Psoas muscle (tissue), 8 donors: ENCODE measurements around the gene TBX4. TPM values are rescaled to one million over a fixed set of nuclear protein-coding genes. Genes with fewer than 3 reads are reported as not detected.
A peak's percentile ranks its signal among the peaks of the same experiment; 100 is the strongest.

Experiments used
- ATAC-seq, 4 donors: fragments of 200-7000 bp; cut with Tn5 transposase; one replicate each; pipeline ENCODE4 v1.9.1; 2020; ENCODE audit warnings: moderate library complexity in 3 of 4, mild to moderate bottlenecking in 2 of 4
- DNase-seq, 2 donors: peaks; one replicate each; pipeline ENCODE4 v3.0.0-alpha.2; 2020
- H3K27ac ChIP-seq: fragments of 200-600 bp; one replicate; pipeline ENCODE4 v1.8.0; 2022
- H3K27me3 ChIP-seq, 3 donors: fragments of 200-600 bp in 1 of 3; one replicate each; pipeline versions ENCODE4 v1.6.1 to v1.8.0; 2013 to 2022; ENCODE audit warnings: low read length in 2 of 3, mild to moderate bottlenecking in 2 of 3, moderate library complexity in 1 of 3; ENCODE audit not compliant: insufficient read depth in 3 of 3
- H3K36me3 ChIP-seq, 2 donors: fragments of 200-600 bp in 1 of 2; one replicate each; pipeline versions ENCODE4 v1.6.1 to v1.8.0; 2013 to 2022; ENCODE audit warnings: low read depth in 1 of 2, mild to moderate bottlenecking in 1 of 2, moderate library complexity in 1 of 2; ENCODE audit not compliant: insufficient read depth in 1 of 2
- H3K4me1 ChIP-seq: fragments of 200-600 bp; one replicate; pipeline ENCODE4 v1.8.0; 2022
- H3K4me3 ChIP-seq: fragments of 200-600 bp; one replicate; pipeline ENCODE4 v1.8.0; 2022; ENCODE audit warnings: mild to moderate bottlenecking
- H3K9me3 ChIP-seq: fragments of 200-600 bp; one replicate; pipeline ENCODE4 v1.8.0; 2022
- WGBS, 3 donors: extraction: QIAGEN DNeasy Blood & Tissue Kit; methylation state at CpG; one replicate each; pipeline versions ENCODE4 v1.1.6 to v1.1.7; 2013; 5-methylcytosine and 5-hydroxymethylcytosine counted together
- intact Hi-C, 2 donors: fragments of 100-400 bp; cut with DNase I; formaldehyde crosslinking; loops; one replicate each; pipeline versions ENCODE4 v1.11.0 to v1.14.2; 2022
- polyA plus RNA-seq, 3 donors: library from polyadenylated mRNA; stranded (reverse); fragments of 200-250 nt; gene quantifications; one replicate each; pipeline ENCODE4 v1.2.3, GENCODE V29; 2013
- total RNA-seq, 4 donors: library from RNA; stranded (reverse); fragmentation: NEBNext Ultra II Directional in 2 of 4; extraction: Animal tissue kit (Norgen Biotek cat#: 25700) in 2 of 4; gene quantifications; one replicate each; pipeline versions ENCODE4 v1.2.1 to v1.2.4, GENCODE V29; 2021 to 2023
- TF ChIP-seq, protein P1 (sequence below): fragments of 200-600 bp; IDR thresholded peaks from one replicate; pipeline ENCODE4 v1.8.0; 2022; ENCODE audit warnings: antibody characterized with exemption
- donor health status: healthy with polysubstance abuse.
- donor health status: DM: no; HTN: no; CAD: no; lungs with moderate emphysema.
- donor health status: Bipolar disorder and iron deficiency.
- donor health status: healthy.
- donor health status: DM: yes; HTN: yes; CAD: no.
- donor health status: DM: no; HTN: no; CAD: no.
- donor health status: DM: no; HTN: no; CAD: no.
- donor health status: DM: yes; HTN: yes; CAD: no.

The TBX4 gene
- total and polyA plus RNA-seq, 7 donors = 0.22 TPM; not detected in 6

GRCh38 chr17:61449707-61450640, 2.2 kb upstream of the TBX4 start:
- intact Hi-C loops = no loop called here
- H3K4me3 ChIP-seq = no peak overlapping the region
- DNase-seq = no peak
- no peaks in the 10 kb centered on the region for H3K4me1 ChIP-seq
- no peaks in the 10 kb centered on the region for H3K36me3 ChIP-seq
- 86 to 91% (median 89%) methylated on average over 9 of the region's 9 CpGs for WGBS, 3 donors
- no peaks in the 10 kb centered on the region for H3K9me3 ChIP-seq
- no peak for ATAC-seq
- H3K27me3 ChIP-seq = peaks cover 0 to 50% (median 34%) of the 10 kb centered on the region in 3 donors
- TF ChIP-seq, protein P1, sequence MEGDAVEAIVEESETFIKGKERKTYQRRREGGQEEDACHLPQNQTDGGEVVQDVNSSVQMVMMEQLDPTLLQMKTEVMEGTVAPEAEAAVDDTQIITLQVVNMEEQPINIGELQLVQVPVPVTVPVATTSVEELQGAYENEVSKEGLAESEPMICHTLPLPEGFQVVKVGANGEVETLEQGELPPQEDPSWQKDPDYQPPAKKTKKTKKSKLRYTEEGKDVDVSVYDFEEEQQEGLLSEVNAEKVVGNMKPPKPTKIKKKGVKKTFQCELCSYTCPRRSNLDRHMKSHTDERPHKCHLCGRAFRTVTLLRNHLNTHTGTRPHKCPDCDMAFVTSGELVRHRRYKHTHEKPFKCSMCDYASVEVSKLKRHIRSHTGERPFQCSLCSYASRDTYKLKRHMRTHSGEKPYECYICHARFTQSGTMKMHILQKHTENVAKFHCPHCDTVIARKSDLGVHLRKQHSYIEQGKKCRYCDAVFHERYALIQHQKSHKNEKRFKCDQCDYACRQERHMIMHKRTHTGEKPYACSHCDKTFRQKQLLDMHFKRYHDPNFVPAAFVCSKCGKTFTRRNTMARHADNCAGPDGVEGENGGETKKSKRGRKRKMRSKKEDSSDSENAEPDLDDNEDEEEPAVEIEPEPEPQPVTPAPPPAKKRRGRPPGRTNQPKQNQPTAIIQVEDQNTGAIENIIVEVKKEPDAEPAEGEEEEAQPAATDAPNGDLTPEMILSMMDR = no peak
- no peak overlapping the region for H3K27ac ChIP-seq

DNA sequence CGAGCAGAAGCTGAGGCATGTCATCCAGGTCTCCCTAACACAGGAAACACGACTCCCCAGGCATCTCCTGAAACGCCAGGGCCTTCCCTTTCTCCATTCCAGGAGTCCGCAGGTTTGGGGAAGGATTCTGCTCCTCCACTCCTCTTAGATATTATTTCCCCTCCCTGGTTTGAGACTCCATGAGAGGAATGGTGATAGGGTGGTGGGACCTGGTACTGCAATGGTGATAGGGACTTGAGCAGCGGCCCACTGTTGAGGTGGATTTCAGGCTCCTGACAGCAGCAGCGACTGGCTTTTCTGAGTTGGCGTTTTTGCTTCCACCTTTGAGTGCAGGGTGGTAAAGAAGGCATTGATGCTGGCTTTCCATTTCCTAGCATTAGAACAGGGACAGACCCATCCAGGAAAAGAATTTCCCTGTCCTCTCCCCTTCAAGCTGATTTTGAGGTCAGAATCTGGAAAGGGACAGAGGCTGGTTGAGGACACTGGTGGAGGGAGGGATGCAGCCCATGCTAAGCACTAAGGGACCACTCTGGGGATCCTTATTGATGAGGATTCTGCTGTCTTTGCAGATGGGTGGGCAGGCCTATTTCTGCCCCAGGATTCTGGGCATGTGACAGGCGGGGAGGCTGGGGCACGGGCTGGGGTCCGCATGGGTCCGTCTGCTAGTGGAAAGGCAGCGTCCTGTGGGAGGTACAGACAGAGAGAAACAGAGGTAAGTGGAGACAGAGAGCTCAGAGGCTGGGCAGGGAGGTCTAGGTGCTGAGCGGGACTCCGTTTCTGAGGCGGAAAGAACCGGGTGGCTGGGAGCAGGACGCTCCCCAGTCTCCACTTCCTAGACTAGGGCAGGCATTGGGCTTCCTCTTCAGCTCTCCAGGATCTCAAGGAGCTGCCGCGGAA, 1.3 kb upstream of the TBX4 start:
- WGBS, 3 donors = 74 to 86% (median 84%) methylated on average over 18 to 19 of the region's 19 CpGs
- H3K4me1 ChIP-seq = no peaks in the 10 kb centered on the region
- H3K27ac ChIP-seq = no peak overlapping the region
- H3K36me3 ChIP-seq = no peaks in the 10 kb centered on the region
- peaks cover 0 to 59% (median 39%) of the 10 kb centered on the region in 3 donors for H3K27me3 ChIP-seq
- no peaks in the 10 kb centered on the region for H3K9me3 ChIP-seq
- ATAC-seq (no peak), DNase-seq (no peak)
- intact Hi-C loops = no loop called here
- TF ChIP-seq, protein P1 = no peak
- H3K4me3 ChIP-seq = no peak overlapping the region

GRCh38 chr17:61451538-61452300, 503 bp upstream of the TBX4 start:
- Histone ChIP-seq H3K4me3 (peak overlapping the region; percentile 55), H3K9me3 (no peaks in the 10 kb centered on the region), H3K4me1 (no peaks in the 10 kb centered on the region), H3K27ac (no peak overlapping the region), H3K27me3 (peaks cover 0 to 67% (median 47%) of the 10 kb centered on the region in 3 donors), H3K36me3 (no peaks in the 10 kb centered on the region)
- DNase-seq = peak in 1 of 2 donors; percentile 51
- WGBS, 3 donors = 12 to 16% (median 13%) methylated on average over 67 to 75 of the region's 75 CpGs
- ATAC-seq = peak in 3 of 4 donors; percentile 10 to 27 (median 21)
- TF ChIP-seq, protein P1 = no peak
- intact Hi-C loops = no loop called here

GRCh38 chr17:61453566-61454380, 1.6 kb downstream of the TBX4 start:
- Histone ChIP-seq H3K27ac (no peak overlapping the region), H3K9me3 (no peaks in the 10 kb centered on the region), H3K4me3 (no peak overlapping the region), H3K27me3 (peaks cover 0 to 86% (median 60%) of the 10 kb centered on the region in 3 donors), H3K4me1 (no peaks in the 10 kb centered on the region), H3K36me3 (no peaks in the 10 kb centered on the region)
- DNase-seq = no peak
- WGBS, 3 donors = 46 to 52% (median 47%) methylated on average over 17 of the region's 17 CpGs
- intact Hi-C loops = no loop called here
- no peak for ATAC-seq
- TF ChIP-seq, protein P1 = no peak
